K562 (cell line): Measurements from ENCODE around the gene RNF187. TPM values are rescaled to one million over a fixed set of nuclear protein-coding genes. Genes with fewer than 3 reads are reported as not detected.

Experiments used
- ELF1 ChIP-seq: fragments of 200-800 bp; sonication (Bioruptor generic); IDR thresholded peaks from 2 replicates; pipeline ENCODE4 v1.6.1; 2016; ENCODE audit warnings: missing genetic modification characterization, missing compliant biosample characterization
- GTF2F1 ChIP-seq: IDR thresholded peaks from 2 replicates; pipeline ENCODE4 v1.6.1; 2011; ENCODE audit warnings: low read depth, low read length, improper control_type of control experiment
- KDM2B ChIP-seq: fragments of 250-450 bp; sonication (Bioruptor Pico); IDR thresholded peaks from 2 replicates; pipeline ENCODE4 v1.8.0; 2021; ENCODE audit warnings: mild to moderate bottlenecking, moderate library complexity
- MAFG ChIP-seq: fragments of 450-650 bp; conservative IDR thresholded peaks from 2 replicates; pipeline ENCODE4 v1.6.1; 2016; ENCODE audit warnings: missing genetic modification characterization, missing compliant biosample characterization
- MBD2 ChIP-seq: sonication (generic); IDR thresholded peaks from 2 replicates; pipeline ENCODE4 v1.6.1; 2016; ENCODE audit warnings: low read depth, borderline replicate concordance
- NCOA4 ChIP-seq: fragments of 450-650 bp; IDR thresholded peaks from 2 replicates; pipeline ENCODE4 v1.6.1; 2018; ENCODE audit warnings: mild to moderate bottlenecking; ENCODE audit not compliant: partially characterized antibody
- NFXL1 ChIP-seq: fragments of 450-650 bp; formaldehyde crosslinking; IDR thresholded peaks from 2 replicates; pipeline ENCODE4 v1.4.0; 2021; ENCODE audit warnings: mild to moderate bottlenecking
- NR2F6 ChIP-seq: fragments of 450-650 bp; formaldehyde crosslinking; IDR thresholded peaks from 2 replicates; pipeline ENCODE4 v1.4.0; 2020; ENCODE audit warnings: mild to moderate bottlenecking
- POLR2AphosphoS2 ChIP-seq: IDR thresholded peaks from 2 replicates; pipeline ENCODE4 v1.6.1; 2012; ENCODE audit warnings: low read length, improper control_type of control experiment
- PURB ChIP-seq: sonication (generic); formaldehyde crosslinking; IDR thresholded peaks from 2 replicates; pipeline ENCODE4 v1.9.0; 2021; ENCODE audit warnings: low read depth, mild to moderate bottlenecking, missing genetic modification reagents
- RBM25 ChIP-seq: fragments of 200-400 bp; formaldehyde crosslinking; IDR thresholded peaks from 2 replicates; pipeline ENCODE4 v1.6.1; 2018; ENCODE audit warnings: low read length, low read depth, moderate library complexity; ENCODE audit not compliant: severe bottlenecking
- RBM39 ChIP-seq: fragments of 200-400 bp; formaldehyde crosslinking; optimal IDR thresholded peaks from 2 replicates; pipeline ENCODE3; 2018; ENCODE audit warnings: low read depth, low read length
- ZBTB17 ChIP-seq: fragments of 450-650 bp; formaldehyde crosslinking; IDR thresholded peaks from 2 replicates; pipeline ENCODE4 v1.4.0; 2020; ENCODE audit warnings: mild to moderate bottlenecking
- ZNF12 ChIP-seq: sonication (generic); formaldehyde crosslinking; IDR thresholded peaks from 2 replicates; pipeline ENCODE4 v1.4.0; 2020; ENCODE audit warnings: mild to moderate bottlenecking, missing genetic modification reagents
- ZNF197 ChIP-seq: fragments of 200-800 bp; sonication (Bioruptor generic); IDR thresholded peaks from 2 replicates; pipeline ENCODE4 v1.6.1; 2016; ENCODE audit warnings: low read depth, missing genetic modification characterization, missing compliant biosample characterization
- ZNF785 ChIP-seq: fragments of 250-450 bp; sonication (Bioruptor Pico); IDR thresholded peaks from 2 replicates; pipeline ENCODE4 v1.4.0; 2020; ENCODE audit warnings: mild to moderate bottlenecking
- polyA plus RNA-seq, 8 experiments: library from polyadenylated mRNA; depleted of rRNA in 4 of 8; stranded (reverse) in 5 of 8; unstranded in 3 of 8; fragments of >200 nt; fragmentation: Nextera tagmentation in 2 of 8; fragmentation: Illumina TruSeq in 1 of 8; extraction: Ambion mirVana in 2 of 8; extraction: Trizol in 1 of 8; gene quantifications; 2 replicates each; pipeline versions ENCODE4 v1.2.1 to v1.2.3, GENCODE V29; 2011 to 2014; ENCODE audit warnings: inconsistent platforms in 1 of 8, missing spikeins in 1 of 8
- total RNA-seq, 7 experiments: library from RNA; depleted of rRNA in 6 of 7; stranded (reverse); fragments of >200 nt in 6 of 7; fragmentation: Illumina TruSeq in 2 of 7; extraction: Trizol in 2 of 7; gene quantifications; 2 replicates each; pipeline versions ENCODE4 v1.2.1 to v1.2.3, GENCODE V29; 2011 to 2021; ENCODE audit warnings: low replicate concordance in 1 of 7
- TF ChIP-seq, protein P1 (sequence below), 2 experiments: fragments of 450-650 bp; formaldehyde crosslinking in 1 of 2; IDR thresholded peaks; 2 replicates each; pipeline versions ENCODE4 v1.4.0 to v1.6.1; 2014 to 2020; ENCODE audit warnings: mild to moderate bottlenecking in 2 of 2, borderline replicate concordance in 1 of 2, low read depth in 1 of 2
- TF ChIP-seq, protein P2 (sequence below): fragments of 250-450 bp; sonication (Bioruptor Pico); IDR thresholded peaks from 2 replicates; pipeline ENCODE4 v1.4.0; 2020; ENCODE audit warnings: mild to moderate bottlenecking, moderate library complexity

Gene RNF187
- total and polyA plus RNA-seq, 9 of the 15 experiments (the other 6 are each of a cell fraction or from before 2014, with no cell fraction given), result 2.3 to 119 (median 41.9) TPM

- TF ChIP-seq PURB (CRISPR knock-in tag) (no peak), MBD2 (peak; percentile 79), GTF2F1 (no peak), RBM39 (no peak), NCOA4 (peak; percentile 83), ZNF785 (CRISPR knock-in tag) (no peak), POLR2AphosphoS2 (no peak), ZNF12 (no peak), NFXL1 (no peak), RBM25 (no peak), MAFG (tag) (no peak), NR2F6 (no peak), ZNF197 (peak; percentile 96), ZBTB17 (CRISPR knock-in tag) (peak; percentile 78), KDM2B (CRISPR knock-in tag) (no peak), ELF1 (tag) (peak; percentile 66; the same call in 1 of the 2 replicates)
- TF ChIP-seq, protein P1, sequence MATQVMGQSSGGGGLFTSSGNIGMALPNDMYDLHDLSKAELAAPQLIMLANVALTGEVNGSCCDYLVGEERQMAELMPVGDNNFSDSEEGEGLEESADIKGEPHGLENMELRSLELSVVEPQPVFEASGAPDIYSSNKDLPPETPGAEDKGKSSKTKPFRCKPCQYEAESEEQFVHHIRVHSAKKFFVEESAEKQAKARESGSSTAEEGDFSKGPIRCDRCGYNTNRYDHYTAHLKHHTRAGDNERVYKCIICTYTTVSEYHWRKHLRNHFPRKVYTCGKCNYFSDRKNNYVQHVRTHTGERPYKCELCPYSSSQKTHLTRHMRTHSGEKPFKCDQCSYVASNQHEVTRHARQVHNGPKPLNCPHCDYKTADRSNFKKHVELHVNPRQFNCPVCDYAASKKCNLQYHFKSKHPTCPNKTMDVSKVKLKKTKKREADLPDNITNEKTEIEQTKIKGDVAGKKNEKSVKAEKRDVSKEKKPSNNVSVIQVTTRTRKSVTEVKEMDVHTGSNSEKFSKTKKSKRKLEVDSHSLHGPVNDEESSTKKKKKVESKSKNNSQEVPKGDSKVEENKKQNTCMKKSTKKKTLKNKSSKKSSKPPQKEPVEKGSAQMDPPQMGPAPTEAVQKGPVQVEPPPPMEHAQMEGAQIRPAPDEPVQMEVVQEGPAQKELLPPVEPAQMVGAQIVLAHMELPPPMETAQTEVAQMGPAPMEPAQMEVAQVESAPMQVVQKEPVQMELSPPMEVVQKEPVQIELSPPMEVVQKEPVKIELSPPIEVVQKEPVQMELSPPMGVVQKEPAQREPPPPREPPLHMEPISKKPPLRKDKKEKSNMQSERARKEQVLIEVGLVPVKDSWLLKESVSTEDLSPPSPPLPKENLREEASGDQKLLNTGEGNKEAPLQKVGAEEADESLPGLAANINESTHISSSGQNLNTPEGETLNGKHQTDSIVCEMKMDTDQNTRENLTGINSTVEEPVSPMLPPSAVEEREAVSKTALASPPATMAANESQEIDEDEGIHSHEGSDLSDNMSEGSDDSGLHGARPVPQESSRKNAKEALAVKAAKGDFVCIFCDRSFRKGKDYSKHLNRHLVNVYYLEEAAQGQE (IDR thresholded peaks at IDR 0.05; ENCODE audit: borderline replicate concordance), result peak; percentile 64; the same call in 1 of the 2 replicates
- TF ChIP-seq, protein P1 (CRISPR knock-in tag; IDR thresholded peaks at IDR 0.05; ENCODE audit: low read depth), result no peak
- TF ChIP-seq, protein P2, sequence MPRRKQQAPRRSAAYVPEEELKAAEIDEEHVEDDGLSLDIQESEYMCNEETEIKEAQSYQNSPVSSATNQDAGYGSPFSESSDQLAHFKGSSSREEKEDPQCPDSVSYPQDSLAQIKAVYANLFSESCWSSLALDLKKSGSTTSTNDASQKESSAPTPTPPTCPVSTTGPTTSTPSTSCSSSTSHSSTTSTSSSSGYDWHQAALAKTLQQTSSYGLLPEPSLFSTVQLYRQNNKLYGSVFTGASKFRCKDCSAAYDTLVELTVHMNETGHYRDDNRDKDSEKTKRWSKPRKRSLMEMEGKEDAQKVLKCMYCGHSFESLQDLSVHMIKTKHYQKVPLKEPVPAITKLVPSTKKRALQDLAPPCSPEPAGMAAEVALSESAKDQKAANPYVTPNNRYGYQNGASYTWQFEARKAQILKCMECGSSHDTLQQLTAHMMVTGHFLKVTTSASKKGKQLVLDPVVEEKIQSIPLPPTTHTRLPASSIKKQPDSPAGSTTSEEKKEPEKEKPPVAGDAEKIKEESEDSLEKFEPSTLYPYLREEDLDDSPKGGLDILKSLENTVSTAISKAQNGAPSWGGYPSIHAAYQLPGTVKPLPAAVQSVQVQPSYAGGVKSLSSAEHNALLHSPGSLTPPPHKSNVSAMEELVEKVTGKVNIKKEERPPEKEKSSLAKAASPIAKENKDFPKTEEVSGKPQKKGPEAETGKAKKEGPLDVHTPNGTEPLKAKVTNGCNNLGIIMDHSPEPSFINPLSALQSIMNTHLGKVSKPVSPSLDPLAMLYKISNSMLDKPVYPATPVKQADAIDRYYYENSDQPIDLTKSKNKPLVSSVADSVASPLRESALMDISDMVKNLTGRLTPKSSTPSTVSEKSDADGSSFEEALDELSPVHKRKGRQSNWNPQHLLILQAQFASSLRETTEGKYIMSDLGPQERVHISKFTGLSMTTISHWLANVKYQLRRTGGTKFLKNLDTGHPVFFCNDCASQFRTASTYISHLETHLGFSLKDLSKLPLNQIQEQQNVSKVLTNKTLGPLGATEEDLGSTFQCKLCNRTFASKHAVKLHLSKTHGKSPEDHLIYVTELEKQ (CRISPR knock-in tag), result no peak
Measured at GRCh38 chr1:228513236-228513900, 26.2 kb downstream of the RNF187 start (continued).
